GM20431 (cell line): ENCODE measurements around the gene ITGB4.

Experiments used
- in situ Hi-C: fragments of 300-500 bp; cut with MseI, MboI; formaldehyde crosslinking; loops from one replicate; pipeline ENCODE4 v1.15.0; 2020; ENCODE audit warnings: low sequenced_read_pairs; ENCODE audit not compliant: unreplicated experiment

The ITGB4 gene

GRCh38 chr17:75695141-75695829 lies 26.0 kb upstream of the ITGB4 start:
- in situ Hi-C loops: no loop called here

GRCh38 chr17:75695830-75696271 lies 25.4 kb upstream of the ITGB4 start:
- in situ Hi-C loops: no loop called here

GRCh38 chr17:75697651-75698291 lies 23.5 kb upstream of the ITGB4 start:
- in situ Hi-C loops: no loop called here

GRCh38 chr17:75698659-75699058 lies 22.6 kb upstream of the ITGB4 start:
- in situ Hi-C loops: no loop called here

- in situ Hi-C loops: no loop called here
Measured at GRCh38 chr17:75701288-75701687, 20.0 kb upstream of the ITGB4 start.

GRCh38 chr17:75703191-75703590 lies 18.1 kb upstream of the ITGB4 start:
- in situ Hi-C loops: no loop called here

- in situ Hi-C loops: no loop called here
Measured at GRCh38 chr17:75703591-75703990, 17.7 kb upstream of the ITGB4 start.

GRCh38 chr17:75704963-75705875 lies 16.0 kb upstream of the ITGB4 start:
- in situ Hi-C loops: no loop called here

GRCh38 chr17:75706042-75706728 lies 15.1 kb upstream of the ITGB4 start:
- in situ Hi-C loops: no loop called here

- in situ Hi-C loops: no loop called here
Measured at GRCh38 chr17:75707079-75707571, 14.1 kb upstream of the ITGB4 start.

- in situ Hi-C loops: no loop called here
Measured at GRCh38 chr17:75712446-75712845, 8.8 kb upstream of the ITGB4 start.

- in situ Hi-C loops: no loop called here
Measured at GRCh38 chr17:75719732-75720131, 1.5 kb upstream of the ITGB4 start.

- in situ Hi-C loops: no loop called here
Measured at GRCh38 chr17:75721463-75722011, 278 bp downstream of the ITGB4 start.

- in situ Hi-C loops: no loop called here
Measured at GRCh38 chr17:75722076-75722475, 817 bp downstream of the ITGB4 start.

GRCh38 chr17:75722542-75723095 lies 1.4 kb downstream of the ITGB4 start:
- in situ Hi-C loops: no loop called here

- in situ Hi-C loops: no loop called here
Measured at GRCh38 chr17:75723171-75723930, 2.1 kb downstream of the ITGB4 start.

- in situ Hi-C loops: no loop called here
Measured at GRCh38 chr17:75724016-75725003, 3.1 kb downstream of the ITGB4 start.

GRCh38 chr17:75725504-75725903 lies 4.2 kb downstream of the ITGB4 start:
- in situ Hi-C loops: no loop called here
